ENCODE measurements around the gene C16orf95.

DNA sequence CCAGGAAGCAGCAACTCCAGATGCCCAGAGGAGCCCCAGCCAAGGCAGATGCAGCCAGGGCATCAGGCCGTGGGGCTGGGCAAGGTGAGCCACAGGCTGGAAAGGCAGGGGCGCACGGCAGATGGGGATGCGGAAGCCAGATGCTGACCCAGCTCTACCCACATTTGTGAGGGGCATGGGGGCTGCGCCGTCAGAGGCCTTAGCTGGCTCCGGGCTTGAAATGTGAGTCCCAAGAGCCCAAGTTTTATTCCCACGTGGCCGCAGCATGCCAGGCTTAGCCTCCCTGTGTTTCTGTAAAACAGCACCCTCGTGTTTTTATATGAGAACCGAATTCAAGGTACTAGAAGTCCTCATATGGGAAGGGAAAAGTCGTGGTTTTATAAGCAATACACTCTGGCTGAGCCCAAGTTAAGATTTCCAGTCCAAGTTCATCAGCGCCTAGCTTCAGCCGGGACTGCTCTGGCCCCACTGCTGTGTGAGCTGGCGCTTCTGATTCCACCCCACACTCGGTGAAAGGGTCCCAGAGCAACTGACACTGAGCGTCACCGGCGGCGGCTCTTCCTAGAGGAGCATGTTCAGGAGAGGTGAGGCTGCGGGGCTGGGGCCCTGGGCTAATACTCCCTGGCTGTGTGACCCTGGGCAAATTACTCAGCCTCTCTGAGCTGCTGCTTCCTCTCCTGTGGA is 6.7 kb upstream of the C16orf95 start:
- TF ChIP-seq, protein P1, sequence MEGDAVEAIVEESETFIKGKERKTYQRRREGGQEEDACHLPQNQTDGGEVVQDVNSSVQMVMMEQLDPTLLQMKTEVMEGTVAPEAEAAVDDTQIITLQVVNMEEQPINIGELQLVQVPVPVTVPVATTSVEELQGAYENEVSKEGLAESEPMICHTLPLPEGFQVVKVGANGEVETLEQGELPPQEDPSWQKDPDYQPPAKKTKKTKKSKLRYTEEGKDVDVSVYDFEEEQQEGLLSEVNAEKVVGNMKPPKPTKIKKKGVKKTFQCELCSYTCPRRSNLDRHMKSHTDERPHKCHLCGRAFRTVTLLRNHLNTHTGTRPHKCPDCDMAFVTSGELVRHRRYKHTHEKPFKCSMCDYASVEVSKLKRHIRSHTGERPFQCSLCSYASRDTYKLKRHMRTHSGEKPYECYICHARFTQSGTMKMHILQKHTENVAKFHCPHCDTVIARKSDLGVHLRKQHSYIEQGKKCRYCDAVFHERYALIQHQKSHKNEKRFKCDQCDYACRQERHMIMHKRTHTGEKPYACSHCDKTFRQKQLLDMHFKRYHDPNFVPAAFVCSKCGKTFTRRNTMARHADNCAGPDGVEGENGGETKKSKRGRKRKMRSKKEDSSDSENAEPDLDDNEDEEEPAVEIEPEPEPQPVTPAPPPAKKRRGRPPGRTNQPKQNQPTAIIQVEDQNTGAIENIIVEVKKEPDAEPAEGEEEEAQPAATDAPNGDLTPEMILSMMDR (IDR thresholded peaks at IDR 0.05) = no peak
- TF ChIP-seq, protein P2, sequence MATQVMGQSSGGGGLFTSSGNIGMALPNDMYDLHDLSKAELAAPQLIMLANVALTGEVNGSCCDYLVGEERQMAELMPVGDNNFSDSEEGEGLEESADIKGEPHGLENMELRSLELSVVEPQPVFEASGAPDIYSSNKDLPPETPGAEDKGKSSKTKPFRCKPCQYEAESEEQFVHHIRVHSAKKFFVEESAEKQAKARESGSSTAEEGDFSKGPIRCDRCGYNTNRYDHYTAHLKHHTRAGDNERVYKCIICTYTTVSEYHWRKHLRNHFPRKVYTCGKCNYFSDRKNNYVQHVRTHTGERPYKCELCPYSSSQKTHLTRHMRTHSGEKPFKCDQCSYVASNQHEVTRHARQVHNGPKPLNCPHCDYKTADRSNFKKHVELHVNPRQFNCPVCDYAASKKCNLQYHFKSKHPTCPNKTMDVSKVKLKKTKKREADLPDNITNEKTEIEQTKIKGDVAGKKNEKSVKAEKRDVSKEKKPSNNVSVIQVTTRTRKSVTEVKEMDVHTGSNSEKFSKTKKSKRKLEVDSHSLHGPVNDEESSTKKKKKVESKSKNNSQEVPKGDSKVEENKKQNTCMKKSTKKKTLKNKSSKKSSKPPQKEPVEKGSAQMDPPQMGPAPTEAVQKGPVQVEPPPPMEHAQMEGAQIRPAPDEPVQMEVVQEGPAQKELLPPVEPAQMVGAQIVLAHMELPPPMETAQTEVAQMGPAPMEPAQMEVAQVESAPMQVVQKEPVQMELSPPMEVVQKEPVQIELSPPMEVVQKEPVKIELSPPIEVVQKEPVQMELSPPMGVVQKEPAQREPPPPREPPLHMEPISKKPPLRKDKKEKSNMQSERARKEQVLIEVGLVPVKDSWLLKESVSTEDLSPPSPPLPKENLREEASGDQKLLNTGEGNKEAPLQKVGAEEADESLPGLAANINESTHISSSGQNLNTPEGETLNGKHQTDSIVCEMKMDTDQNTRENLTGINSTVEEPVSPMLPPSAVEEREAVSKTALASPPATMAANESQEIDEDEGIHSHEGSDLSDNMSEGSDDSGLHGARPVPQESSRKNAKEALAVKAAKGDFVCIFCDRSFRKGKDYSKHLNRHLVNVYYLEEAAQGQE (IDR thresholded peaks at IDR 0.05; ENCODE audit: insufficient read depth in 1 of 2, low read depth in 2 of 2, low read length in 1 of 2) = no peak
